ENCODE data around the gene NFE2L2. TPM values are rescaled to one million over a fixed set of nuclear protein-coding genes. Genes with fewer than 3 reads are reported as not detected.

NFE2L2 gene
- total RNA-seq, 1 experiment from 2014 or later = 104 TPM

GRCh38 chr2:177279847-177280246, 15.3 kb upstream of the NFE2L2 start:
- Histone ChIP-seq H3K27ac (ENCODE audit: low read length) (peak overlapping the region; percentile 59), H3K4me1 (ENCODE audit: control insufficient read depth, insufficient read depth, low read length) (peaks cover 2% of the 10 kb centered on the region), H3K4me3 (ENCODE audit: low read depth in 2 of 2, low read length in 2 of 2) (no peak overlapping the region), H3K27me3 (ENCODE audit: control insufficient read depth, insufficient read depth, low read length) (no peaks in the 10 kb centered on the region), H3K9me3 (ENCODE audit: control insufficient read depth, insufficient read depth, low read depth, low read length) (no peaks in the 10 kb centered on the region), H3K36me3 (ENCODE audit: control insufficient read depth, insufficient read depth, low read length) (no peaks in the 10 kb centered on the region)
- DNase-seq (ENCODE audit: low read depth, low spot score) (no peak), ATAC-seq (no peak)
- TF ChIP-seq TCF7L2 (IDR thresholded peaks at IDR 0.05; ENCODE audit: low read depth, low read length) (no peak), POLR2AphosphoS5 (IDR thresholded peaks at IDR 0.05; ENCODE audit: low read depth, low read length) (no peak), REST (IDR thresholded peaks at IDR 0.05; ENCODE audit: insufficient read depth in 1 of 2, low read depth in 2 of 2, low read length in 1 of 2) (no peak), SIN3A (IDR thresholded peaks at IDR 0.05; ENCODE audit: borderline replicate concordance, insufficient read depth, low read depth, low read length) (no peak)
- in situ Hi-C loops (cut with HindIII; ENCODE audit: low pct_unique_long_range_greater_than_20kb, low sequenced_read_pairs) (no loop called here), intact Hi-C loops (cut with micrococcal nuclease; ENCODE audit: unreplicated experiment) (no loop called here)
- ChIA-PET CTCF (no interaction called here), POLR2A (no interaction called here)
- BruUV-seq (replicated peaks) = no TSS peak

- H3K27me3 ChIP-seq (ENCODE audit: control insufficient read depth, insufficient read depth, low read length) = no peaks in the 10 kb centered on the region
- H3K36me3 ChIP-seq (ENCODE audit: control insufficient read depth, insufficient read depth, low read length) = no peaks in the 10 kb centered on the region
- peak overlapping the region; percentile 99 for H3K27ac ChIP-seq (ENCODE audit: low read length)
- no peaks in the 10 kb centered on the region for H3K9me3 ChIP-seq (ENCODE audit: control insufficient read depth, insufficient read depth, low read depth, low read length)
- in situ Hi-C loops (cut with HindIII; ENCODE audit: low pct_unique_long_range_greater_than_20kb, low sequenced_read_pairs) = no loop called here
- POLR2A ChIA-PET = no interaction called here
- BruUV-seq (replicated peaks) = no TSS peak
- H3K4me3 ChIP-seq (ENCODE audit: low read depth in 2 of 2, low read length in 2 of 2) = peak overlapping the region in 1 of 2 experiments; percentile 12; a peak in 2 of 4 replicates
- peaks cover 36% of the 10 kb centered on the region for H3K4me1 ChIP-seq (ENCODE audit: control insufficient read depth, insufficient read depth, low read length)
- intact Hi-C loops (cut with micrococcal nuclease; ENCODE audit: unreplicated experiment) = loop anchor here (2.0 kb wide), 1 partner anchor 51 kb away; no protein-coding TSS in a partner anchor
- DNase-seq (ENCODE audit: low read depth, low spot score) = no peak
- peak; percentile 71 for ATAC-seq
- TF ChIP-seq CTCF (IDR thresholded peaks at IDR 0.05) (no peak), TCF7L2 (IDR thresholded peaks at IDR 0.05; ENCODE audit: low read depth, low read length) (no peak), POLR2AphosphoS5 (IDR thresholded peaks at IDR 0.05; ENCODE audit: low read depth, low read length) (no peak), REST (IDR thresholded peaks at IDR 0.05; ENCODE audit: insufficient read depth in 1 of 2, low read depth in 2 of 2, low read length in 1 of 2) (no peak), SIN3A (IDR thresholded peaks at IDR 0.05; ENCODE audit: borderline replicate concordance, insufficient read depth, low read depth, low read length) (no peak)
- CTCF ChIA-PET = no interaction called here
Measured at GRCh38 chr2:177275743-177276055, 11.2 kb upstream of the NFE2L2 start.

All from Panc1 (cell line).